Right lobe of liver (tissue), 6 donors: ENCODE measurements around the gene TBCE. TPM values are rescaled to one million over a fixed set of nuclear protein-coding genes. Genes with fewer than 3 reads are reported as not detected.

Source experiments
- ATAC-seq, 4 donors: fragments of 200-7000 bp; cut with Tn5 transposase; one replicate each; pipeline ENCODE4 v1.9.1; 2020; ENCODE audit warnings: mild to moderate bottlenecking in 4 of 4, moderate library complexity in 4 of 4
- DNase-seq, 3 donors: peaks; one replicate each; pipeline ENCODE4 v3.0.0-alpha.2; 2020
- H3K27ac ChIP-seq, 3 donors: fragments of 200-600 bp; one replicate each; pipeline ENCODE4 v1.8.0; 2022
- H3K27me3 ChIP-seq, 2 donors: fragments of 200-600 bp; one replicate each; pipeline ENCODE4 v1.8.0; 2022
- H3K36me3 ChIP-seq, 4 donors: fragments of 200-600 bp; sonication (generic) in 1 of 4; one replicate each; pipeline versions ENCODE4 v1.5.1 to v1.8.0; 2017 to 2022; ENCODE audit warnings: control low read depth in 1 of 4
- H3K4me1 ChIP-seq, 4 donors: fragments of 200-600 bp; sonication (generic) in 1 of 4; one replicate each; pipeline versions ENCODE4 v1.5.1 to v1.8.0; 2017 to 2022; ENCODE audit warnings: control low read depth in 1 of 4
- H3K4me3 ChIP-seq, 3 donors: fragments of 200-600 bp; one replicate each; pipeline ENCODE4 v1.8.0; 2022
- H3K9me3 ChIP-seq, 4 donors: fragments of 200-600 bp; sonication (generic) in 1 of 4; one replicate each; pipeline versions ENCODE4 v1.5.1 to v1.8.0; 2017 to 2022; ENCODE audit warnings: control low read depth in 1 of 4
- POLR2A ChIP-seq: fragments of 450-650 bp; IDR thresholded peaks from one replicate; pipeline ENCODE4 v1.6.1; 2017; ENCODE audit warnings: antibody characterized with exemption, mild to moderate bottlenecking
- WGBS: methylation state at CpG from one replicate; pipeline ENCODE4 v1.1.6; 2018; ENCODE audit warnings: low coverage, low lambda C conversion rate; ENCODE audit not compliant: insufficient coverage; ENCODE audit errors: missing lambda C conversion rate; 5-methylcytosine and 5-hydroxymethylcytosine counted together
- intact Hi-C, 2 donors: fragments of 100-400 bp; cut with DNase I; formaldehyde crosslinking; loops; one replicate each; pipeline versions ENCODE4 v1.11.2 to v1.14.1; 2022
- total RNA-seq, 6 experiments: library from RNA; depleted of rRNA in 2 of 6; stranded (reverse); fragments of >200 nt in 2 of 6; fragmentation: NEBNext Ultra II Directional in 3 of 6; extraction: Animal tissue kit (Norgen Biotek cat#: 25700) in 3 of 6; gene quantifications; one replicate each; pipeline versions ENCODE4 v1.1.0 to v1.2.4, GENCODE V29; 2016 to 2023
- TF ChIP-seq, protein P1 (sequence below), 4 donors: fragments of 200-600 bp in 3 of 4; fragments of 450-650 bp in 1 of 4; IDR thresholded peaks; one replicate each; pipeline versions ENCODE4 v1.5.1 to v1.8.0; 2016 to 2022; ENCODE audit warnings: antibody characterized with exemption in 4 of 4, mild to moderate bottlenecking in 2 of 4
- donor health status: DM: no; HTN: yes; CAD: no.
- donor health status: DM: no; HTN: no; CAD: no.
- donor health status: DM: no; HTN: no; CAD: no.
- donor health status: DM: no; HTN: yes; CAD: no.
- donor health status: DM: no; HTN: yes; CAD: no.

TBCE gene
- total RNA-seq, 6 experiments from 2014 or later: 11.2 to 16.6 (median 13.3) TPM

DNA sequence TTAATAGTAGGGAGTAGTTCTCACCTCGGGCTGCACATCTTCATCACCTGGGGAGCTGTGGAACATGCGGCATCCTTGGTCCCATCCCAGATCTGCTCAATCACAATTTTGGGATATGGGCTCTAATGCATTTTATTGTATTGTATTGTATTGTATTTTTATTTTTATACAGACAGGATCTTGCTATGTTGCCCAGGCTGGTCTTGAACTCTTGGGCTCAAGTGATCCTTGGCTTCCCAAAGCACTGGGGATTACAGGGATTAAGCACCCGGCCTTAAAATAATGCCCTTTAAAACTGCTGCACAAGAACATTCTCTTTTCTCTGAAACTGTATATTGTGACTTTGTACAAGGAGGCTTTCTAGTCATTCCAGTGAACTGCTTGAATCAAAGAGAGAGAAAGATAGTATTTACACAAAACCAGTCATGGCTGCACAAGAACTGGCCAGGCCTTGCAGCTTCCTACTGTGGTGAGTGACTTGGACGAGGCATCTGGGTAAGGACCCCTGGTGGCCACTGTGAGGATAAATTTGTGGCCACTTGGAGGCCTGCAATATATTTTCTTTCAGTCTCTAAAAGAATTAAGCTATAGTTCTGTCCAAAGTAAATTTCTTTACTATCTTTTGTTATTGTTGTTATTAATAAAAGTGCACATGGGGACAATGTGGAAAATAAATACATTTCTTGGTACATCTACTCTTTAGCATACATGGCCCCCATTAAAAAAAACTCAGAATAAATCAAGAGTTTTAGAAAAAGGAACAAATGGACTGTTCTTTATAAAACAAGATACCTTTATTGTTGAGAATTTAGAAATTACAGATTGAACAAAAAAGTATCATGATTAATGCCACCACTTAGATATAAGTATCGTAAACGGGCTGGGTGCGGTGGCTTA lies 48.0 kb downstream of the TBCE start:
- Histone ChIP-seq H3K4me1 (peaks cover 0 to 21% (median 9%) of the 10 kb centered on the region in 4 donors), H3K27me3 (no peaks in the 10 kb centered on the region), H3K36me3 (peaks cover 0 to 2% (median 0%) of the 10 kb centered on the region in 4 donors), H3K27ac (no peak overlapping the region), H3K9me3 (no peaks in the 10 kb centered on the region), H3K4me3 (no peak overlapping the region)
- WGBS: 80% methylated on average over 7 of the region's 7 CpGs
- peak; percentile 60 to 71 (median 65) for DNase-seq
- TF ChIP-seq, protein P1, sequence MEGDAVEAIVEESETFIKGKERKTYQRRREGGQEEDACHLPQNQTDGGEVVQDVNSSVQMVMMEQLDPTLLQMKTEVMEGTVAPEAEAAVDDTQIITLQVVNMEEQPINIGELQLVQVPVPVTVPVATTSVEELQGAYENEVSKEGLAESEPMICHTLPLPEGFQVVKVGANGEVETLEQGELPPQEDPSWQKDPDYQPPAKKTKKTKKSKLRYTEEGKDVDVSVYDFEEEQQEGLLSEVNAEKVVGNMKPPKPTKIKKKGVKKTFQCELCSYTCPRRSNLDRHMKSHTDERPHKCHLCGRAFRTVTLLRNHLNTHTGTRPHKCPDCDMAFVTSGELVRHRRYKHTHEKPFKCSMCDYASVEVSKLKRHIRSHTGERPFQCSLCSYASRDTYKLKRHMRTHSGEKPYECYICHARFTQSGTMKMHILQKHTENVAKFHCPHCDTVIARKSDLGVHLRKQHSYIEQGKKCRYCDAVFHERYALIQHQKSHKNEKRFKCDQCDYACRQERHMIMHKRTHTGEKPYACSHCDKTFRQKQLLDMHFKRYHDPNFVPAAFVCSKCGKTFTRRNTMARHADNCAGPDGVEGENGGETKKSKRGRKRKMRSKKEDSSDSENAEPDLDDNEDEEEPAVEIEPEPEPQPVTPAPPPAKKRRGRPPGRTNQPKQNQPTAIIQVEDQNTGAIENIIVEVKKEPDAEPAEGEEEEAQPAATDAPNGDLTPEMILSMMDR (IDR thresholded peaks at IDR 0.05): peak; percentile 76 to 86 (median 79)
- no peak for TF ChIP-seq POLR2A
- ATAC-seq: peak; percentile 70 to 82 (median 73)
- intact Hi-C loops: loop anchor here (10.0 kb wide), 1 partner anchor 160 kb away; no protein-coding TSS in a partner anchor

DNA sequence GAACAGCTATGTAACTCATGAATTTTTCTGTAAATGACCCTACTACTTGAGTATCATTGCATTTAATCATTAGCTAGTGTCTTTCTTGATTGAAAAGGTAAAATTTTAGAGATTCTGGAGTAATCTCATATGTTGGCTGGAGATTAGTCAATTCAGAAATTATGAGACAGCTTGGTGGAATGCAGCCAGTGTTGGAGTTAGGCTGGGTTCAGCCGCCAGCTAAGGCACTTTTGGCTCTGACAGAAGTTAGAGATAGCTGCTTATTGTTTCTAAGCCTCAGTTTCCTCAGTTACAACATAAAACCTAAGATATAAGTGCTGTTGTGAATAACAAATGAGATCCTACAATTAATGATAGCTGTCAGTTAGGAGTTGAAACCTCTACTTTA lies 49.4 kb downstream of the TBCE start:
- 65% methylated on average over 1 of the region's 1 CpG for WGBS

DNA sequence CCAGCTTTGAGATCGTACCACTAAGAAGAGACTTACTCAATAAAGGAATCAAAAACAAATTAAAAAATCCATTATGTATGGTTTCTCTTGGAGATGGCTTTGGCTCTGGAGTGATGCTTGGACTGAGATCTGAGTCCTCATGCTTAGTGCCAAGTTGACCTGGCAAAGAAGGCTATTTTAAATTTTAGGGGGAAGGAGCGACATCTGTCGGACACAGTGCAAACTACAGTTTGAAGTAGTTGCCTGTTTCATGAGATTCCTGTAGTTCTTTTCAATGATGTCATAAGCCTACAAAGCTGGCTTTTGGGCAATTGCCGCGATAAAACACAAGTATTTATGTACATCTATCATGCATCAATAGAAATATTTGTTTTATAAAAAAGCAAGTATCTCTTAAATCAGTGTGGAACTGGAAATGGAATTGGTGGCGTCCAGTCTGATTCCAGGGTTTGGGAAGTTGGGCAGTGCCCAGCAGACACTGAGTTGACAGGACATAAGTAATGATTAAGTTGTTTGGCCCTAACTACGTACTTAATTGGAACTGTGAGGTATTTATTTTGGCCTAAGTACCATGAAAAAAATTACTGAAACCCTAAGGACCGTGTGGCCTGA lies 50.0 kb downstream of the TBCE start:
- H3K36me3 ChIP-seq: peaks cover 0 to 2% (median 0%) of the 10 kb centered on the region in 4 donors
- no peak overlapping the region for H3K4me3 ChIP-seq
- H3K27me3 ChIP-seq: no peaks in the 10 kb centered on the region
- 27% methylated on average over 8 of the region's 8 CpGs for WGBS
- no peak for TF ChIP-seq POLR2A
- TF ChIP-seq, protein P1 (IDR thresholded peaks at IDR 0.05): peak; percentile 83 to 89 (median 86)
- peak; percentile 82 to 94 (median 90) for ATAC-seq
- DNase-seq: peak in 1 of 3 donors; percentile 64
- H3K27ac ChIP-seq: no peak overlapping the region
- H3K4me1 ChIP-seq: peaks cover 0 to 13% (median 5%) of the 10 kb centered on the region in 4 donors
- intact Hi-C loops: loop anchor here (10.0 kb wide), 1 partner anchor 162 kb away; no protein-coding TSS in a partner anchor
- H3K9me3 ChIP-seq: no peaks in the 10 kb centered on the region

More for the DNA sequence above, 49.4 kb downstream of the TBCE start:
- Histone ChIP-seq H3K4me1 (peaks cover 0 to 14% (median 6%) of the 10 kb centered on the region in 4 donors), H3K27ac (peak overlapping the region in 1 of 3 donors; percentile 6), H3K4me3 (no peak overlapping the region), H3K36me3 (peaks cover 0 to 2% (median 0%) of the 10 kb centered on the region in 4 donors), H3K27me3 (no peaks in the 10 kb centered on the region), H3K9me3 (no peaks in the 10 kb centered on the region)
- intact Hi-C loops: loop anchor here (10.0 kb wide), 1 partner anchor 162 kb away; no protein-coding TSS in a partner anchor
- DNase-seq (no peak), ATAC-seq (peak in 2 of 4 donors; percentile 11 to 43)
- TF ChIP-seq POLR2A: no peak
- TF ChIP-seq, protein P1 (IDR thresholded peaks at IDR 0.05): no peak

DNA sequence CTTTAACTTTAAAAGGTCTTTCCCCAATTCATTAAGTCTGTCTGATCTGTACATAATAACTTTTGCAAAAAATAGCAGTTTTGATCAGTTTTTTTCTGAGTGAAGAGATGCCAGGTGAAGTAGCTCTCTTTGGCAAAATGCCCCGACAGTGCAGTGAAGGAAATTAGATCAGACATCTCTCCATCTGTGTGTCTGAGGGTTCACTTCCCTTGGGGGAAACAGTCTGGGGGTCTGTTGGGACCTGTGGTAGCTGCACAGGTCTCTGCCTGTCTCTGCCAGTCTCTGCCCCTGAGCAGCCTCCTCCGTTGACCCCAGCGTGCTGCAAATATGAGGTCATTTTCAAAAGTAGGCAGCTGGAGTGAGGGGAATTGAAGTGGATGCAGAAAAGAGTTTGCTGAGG lies 54.5 kb downstream of the TBCE start:
- Histone ChIP-seq H3K4me1 (peaks cover 0 to 3% (median under 1%) of the 10 kb centered on the region in 4 donors), H3K27ac (no peak overlapping the region), H3K36me3 (no peaks in the 10 kb centered on the region), H3K9me3 (no peaks in the 10 kb centered on the region), H3K27me3 (no peaks in the 10 kb centered on the region), H3K4me3 (no peak overlapping the region)
- WGBS: 71% methylated on average over 3 of the region's 3 CpGs
- intact Hi-C loops: no loop called here
- no peak for ATAC-seq
- TF ChIP-seq POLR2A: no peak
- no peak for DNase-seq
